Activated CD4-positive, CD25-positive, alpha-beta regulatory T cell treated with anti-CD3 and anti-CD28 coated beads, Interleukin-2, amount 50 U/mL, for 16 hours (primary cell): Measurements from ENCODE around the gene NAA10.
A peak's percentile ranks its signal among the peaks of the same experiment; 100 is the strongest.

Experiments
- DNase-seq: peaks from one replicate; pipeline ENCODE4 v3.0.0-alpha.2; 2020; ENCODE audit warnings: low read depth, low spot score

NAA10 gene

DNA sequence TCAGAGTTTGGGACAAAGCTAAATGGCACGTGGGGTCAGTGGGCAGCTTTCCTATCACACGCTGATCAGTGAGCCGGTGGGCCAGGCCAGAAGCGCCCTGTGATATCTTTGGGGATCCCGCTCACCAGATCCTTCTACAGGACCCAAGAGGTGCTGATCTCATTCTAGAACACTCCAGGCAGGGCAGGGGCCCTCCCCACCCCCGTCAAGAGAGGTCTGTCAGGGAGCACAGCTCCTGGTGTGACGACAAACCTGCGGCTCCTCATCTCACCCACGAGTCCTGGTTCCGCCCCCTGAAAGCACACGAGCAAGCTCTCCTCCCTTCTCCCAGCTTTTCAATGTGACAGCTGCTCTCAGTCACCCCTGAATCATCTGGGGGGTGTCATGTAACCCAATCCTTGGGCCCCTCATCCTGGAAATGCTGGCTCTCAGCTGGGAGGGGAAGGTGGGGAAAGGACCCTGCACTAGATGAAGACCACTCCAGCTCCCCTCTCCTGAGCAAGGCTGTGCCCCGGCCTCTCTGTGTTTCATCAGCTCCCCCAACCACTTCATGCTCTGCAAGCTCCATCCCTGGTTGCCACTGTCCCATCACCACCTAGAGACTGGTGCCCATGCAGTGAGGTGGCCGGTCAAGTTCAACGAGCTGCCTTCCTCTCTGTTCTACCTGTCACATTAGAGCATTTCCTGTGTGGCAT, 32.2 kb upstream of the NAA10 start:
- no peak for DNase-seq

DNA sequence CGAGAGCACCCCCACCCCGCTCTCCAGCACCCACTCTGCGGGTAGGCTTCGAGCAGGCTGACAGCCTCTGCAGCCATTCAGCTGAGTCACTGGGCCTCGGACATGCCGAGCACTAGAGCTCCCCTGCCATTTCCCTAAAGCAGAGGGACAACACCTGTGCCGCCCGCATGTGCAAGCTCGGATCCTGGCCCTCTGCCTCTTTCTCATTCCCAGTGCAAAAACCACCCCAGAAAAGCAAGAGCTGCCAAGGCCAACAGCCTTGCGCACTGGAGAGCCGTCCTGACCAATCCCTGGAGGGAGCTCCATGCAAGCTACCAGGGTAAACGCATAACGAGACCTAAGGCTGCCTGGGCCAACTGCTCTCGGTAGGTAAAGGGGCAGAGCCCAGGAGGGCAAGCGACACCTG, 31.4 kb upstream of the NAA10 start:
- DNase-seq: no peak

DNA sequence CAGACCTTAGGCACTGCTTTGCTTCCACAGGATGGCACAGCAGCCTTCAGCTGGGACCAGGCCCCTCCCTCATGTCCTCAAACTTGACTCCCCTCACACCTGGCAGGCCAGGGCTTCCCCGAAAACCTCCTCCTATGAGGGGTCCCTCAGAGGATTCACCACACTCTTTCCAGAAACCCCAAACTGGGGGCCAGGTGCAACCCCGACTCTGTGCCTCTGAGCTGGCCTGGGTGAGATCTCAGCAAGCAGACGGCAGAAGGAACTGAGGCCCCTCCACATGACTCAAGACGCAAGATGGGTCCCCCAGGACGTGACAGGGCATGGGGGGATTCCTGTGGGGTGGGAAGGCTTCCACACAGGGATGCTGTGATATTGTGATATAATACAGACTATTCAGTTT, 30.6 kb upstream of the NAA10 start:
- DNase-seq: no peak

DNA sequence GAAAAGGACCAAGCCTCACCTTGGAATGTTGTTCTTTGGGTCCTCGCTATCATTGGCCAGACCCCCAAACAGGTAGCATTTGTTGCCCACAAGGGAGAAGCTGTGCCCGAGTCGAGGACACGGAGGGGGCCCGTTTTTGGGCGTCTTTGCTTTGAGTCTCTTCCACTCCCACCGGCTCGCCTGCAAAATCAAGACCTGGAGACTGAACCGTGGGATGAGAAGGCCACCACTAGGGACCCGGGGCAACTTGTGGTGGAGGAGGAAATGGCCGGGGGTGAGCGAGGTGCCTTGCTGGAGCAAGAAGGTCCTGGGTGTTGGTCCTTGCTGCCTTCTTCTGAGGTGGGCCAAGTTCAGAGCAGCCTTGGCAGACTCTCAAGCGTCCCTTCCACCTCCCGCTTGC, 29.3 kb upstream of the NAA10 start:
- DNase-seq: no peak

DNA sequence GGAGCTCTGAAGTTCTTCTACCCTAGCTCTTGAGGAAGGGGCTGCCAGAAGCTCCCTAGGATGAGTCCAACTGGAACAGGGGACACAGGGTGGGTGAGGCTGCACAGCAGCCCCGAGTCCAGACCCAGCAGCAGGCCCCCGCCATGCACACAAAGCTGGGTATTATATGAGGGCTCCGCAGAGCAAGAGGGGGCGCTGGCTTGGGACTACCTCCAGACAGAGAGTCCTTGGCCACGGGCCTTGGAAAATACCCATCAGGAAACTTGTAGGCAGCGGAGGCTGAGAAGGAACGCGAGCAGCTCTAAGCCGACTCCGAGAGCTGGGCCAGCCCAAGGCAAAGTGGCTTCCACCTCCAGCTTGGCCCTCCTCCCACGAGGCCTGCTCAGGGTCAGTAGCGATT, 28.7 kb upstream of the NAA10 start:
- no peak for DNase-seq

DNA sequence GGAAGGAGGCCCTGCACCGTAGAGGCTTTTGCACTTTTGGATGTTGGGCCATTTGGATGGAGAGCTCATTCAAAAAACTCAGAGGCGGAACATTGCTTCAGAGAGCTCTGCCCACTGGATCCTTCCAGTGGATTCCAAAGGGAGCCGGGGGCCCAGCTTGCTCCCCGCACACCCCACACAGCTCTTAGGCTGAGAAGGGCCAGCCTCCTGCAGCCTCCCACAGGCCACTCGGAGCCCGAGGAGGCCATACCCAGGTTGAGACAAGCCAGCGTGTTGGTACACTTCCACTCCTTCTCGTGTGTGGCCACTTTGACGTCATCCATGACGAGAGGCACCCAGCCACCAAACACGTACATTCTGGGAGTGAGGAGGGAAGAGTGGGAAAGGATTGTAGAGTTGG, 26.5 kb upstream of the NAA10 start:
- DNase-seq: no peak

DNA sequence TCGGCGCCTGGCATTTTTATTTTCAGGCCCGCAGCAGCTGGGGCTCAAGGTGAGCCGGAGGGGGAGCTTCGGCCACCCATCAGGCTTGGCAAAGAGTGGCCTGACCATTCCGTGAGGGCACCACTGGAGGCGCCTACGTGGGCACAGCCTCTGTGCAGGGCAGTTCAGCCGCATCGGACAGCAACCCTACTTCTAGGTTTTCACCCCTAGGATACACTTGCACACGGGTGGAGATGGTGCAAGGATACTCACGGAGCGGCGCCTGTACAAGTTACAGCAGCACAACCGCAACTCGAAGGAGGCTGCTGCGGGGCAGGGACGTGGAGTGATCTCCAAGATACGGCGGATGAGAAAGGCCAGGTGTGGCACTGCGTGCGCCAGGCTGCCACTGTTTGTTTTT, 25.9 kb upstream of the NAA10 start:
- DNase-seq: no peak

DNA sequence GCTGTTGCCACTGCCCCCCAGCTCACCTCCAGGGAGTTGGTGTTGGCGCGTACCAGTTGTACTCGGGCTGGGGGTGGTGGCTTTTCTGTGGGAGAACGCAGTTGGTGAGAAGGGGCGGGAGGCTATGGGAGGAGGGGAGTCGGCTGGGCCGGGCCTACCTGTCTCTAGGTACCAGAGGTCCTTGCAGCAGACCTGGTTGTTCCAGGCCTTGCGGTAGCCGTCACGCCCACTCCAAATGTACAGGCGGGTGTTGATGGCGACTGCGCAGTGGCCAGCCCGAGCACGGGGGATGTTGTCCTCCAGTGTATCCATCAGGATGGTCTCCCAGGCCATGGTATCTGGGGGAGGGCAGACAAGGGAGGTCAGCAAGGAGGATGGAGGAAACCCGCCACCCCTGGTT, 25.2 kb upstream of the NAA10 start:
- DNase-seq: no peak

DNA sequence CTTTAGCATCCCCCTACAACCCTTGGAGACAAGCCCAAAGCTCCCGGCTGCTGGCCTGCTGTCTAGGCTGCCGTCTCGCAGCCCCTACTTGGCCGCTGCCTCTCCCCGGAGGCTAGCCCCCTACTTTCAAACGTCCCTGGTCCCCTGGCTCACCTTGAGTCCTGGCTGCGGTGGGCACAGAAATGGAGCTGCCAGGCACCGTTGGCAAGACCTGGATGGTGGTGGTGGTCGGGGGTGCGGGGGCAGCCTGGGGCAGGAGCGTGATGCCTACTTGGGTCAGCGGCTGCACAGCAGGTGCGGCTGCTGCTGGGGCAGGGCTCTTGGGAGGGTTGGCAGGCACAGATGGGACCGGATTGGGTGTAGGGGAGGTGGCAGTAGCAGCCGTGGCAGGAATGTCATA, 24.8 kb upstream of the NAA10 start:
- no peak for DNase-seq

DNA sequence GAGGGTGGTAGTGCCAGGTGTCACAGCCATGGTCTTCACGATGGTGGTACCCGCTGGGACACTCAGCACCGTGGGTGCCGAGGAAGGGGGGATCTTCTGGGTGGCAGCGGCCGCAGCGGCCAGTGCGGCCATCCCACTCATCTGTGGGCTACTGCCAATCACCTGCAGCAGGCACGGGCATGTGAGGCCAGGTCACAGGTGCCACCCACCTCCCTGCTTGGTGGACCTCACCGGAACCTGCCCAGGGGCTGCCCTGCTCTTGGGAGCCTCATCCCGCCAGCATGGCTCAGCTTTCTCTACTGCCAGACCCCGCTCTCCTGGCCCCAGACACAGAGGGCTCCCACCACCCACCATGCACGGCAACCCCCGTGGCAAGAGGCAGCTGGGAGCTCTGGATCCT, 23.8 kb upstream of the NAA10 start:
- DNase-seq: no peak

DNA sequence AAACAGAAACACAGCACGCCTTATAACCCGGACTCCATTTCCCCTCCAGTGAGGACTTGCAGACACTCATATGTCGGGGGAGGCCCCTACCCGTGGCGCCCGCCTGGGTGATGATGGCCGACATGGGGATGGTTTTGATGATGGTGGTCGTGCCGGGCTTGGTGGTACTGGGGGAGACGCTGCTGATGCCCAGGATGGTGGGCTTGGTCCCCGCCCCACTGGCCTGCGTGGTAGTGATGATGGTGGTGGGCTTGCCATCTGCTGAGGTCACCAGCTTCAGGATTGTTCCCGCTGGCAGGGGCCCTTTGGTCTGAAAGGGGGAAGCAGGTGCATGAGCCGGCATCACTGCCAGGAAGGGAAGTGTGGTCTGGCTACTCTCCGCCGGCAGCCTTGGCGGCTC, 22.4 kb upstream of the NAA10 start:
- DNase-seq: no peak

DNA sequence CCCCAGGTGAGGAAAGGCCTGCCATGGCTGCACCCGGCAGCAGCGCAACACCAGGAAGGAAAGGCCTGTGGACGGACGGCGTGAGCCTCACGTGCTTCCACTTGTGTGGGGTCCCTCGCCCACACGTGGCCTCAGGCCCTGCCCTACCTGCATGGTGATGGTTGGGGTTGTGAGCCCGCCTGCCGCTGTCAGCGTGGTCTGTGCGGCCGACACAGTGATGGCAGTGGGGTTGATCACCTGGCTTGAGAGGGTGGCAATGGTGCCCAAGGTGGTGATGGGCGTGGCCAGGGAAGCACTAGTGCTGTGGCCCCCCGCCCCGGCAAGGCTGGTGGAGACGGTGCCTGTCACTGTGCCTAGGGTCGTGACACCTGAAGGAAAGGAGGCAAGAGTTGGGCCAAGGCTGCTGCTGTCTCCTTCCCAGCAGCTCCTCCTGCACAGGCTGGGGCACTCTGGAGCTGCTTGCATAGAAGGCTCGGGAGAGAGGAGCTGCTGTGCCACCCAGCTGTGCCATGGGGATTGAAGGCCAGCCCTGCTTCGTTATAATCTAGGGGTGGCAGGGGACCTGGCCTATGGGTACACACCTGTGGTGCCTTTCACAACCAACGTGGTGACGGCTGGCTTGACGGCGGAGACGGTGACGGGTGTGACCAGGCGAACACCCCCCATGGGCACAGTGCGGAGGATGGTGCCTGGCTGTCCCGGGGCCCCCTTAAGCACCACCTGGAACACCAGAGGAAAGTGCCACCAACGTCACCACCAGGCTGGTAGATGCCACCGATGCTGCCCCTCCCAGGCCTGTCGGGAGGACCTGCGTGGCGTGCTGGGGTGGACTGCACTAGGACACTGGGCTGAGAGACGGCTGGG, 21.4 kb upstream of the NAA10 start:
- no peak for DNase-seq

DNA sequence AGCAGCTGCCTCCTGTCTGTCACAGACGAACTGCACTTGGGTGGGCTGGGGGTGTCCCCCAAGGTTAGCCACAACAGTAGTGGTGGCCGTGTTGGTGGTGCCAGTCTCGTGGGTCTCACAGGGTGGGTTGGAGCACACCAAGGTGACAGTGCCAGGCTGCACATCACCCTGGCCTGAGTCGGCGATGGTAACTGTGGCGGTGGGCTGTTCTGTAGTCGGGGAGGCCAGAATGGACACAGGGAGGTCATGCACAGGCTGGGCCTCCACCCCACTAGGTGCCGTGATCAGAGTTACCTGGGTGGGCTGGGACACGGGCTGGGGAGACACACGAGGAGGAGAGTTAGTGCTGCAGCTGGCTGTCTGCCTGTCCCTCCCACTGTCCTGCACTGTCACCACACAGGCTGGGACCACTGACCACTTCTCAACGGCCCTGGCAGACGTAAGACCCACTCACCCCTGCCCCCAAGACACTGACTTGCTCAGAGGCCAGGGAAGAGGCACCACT, 20.4 kb upstream of the NAA10 start:
- DNase-seq: no peak

DNA sequence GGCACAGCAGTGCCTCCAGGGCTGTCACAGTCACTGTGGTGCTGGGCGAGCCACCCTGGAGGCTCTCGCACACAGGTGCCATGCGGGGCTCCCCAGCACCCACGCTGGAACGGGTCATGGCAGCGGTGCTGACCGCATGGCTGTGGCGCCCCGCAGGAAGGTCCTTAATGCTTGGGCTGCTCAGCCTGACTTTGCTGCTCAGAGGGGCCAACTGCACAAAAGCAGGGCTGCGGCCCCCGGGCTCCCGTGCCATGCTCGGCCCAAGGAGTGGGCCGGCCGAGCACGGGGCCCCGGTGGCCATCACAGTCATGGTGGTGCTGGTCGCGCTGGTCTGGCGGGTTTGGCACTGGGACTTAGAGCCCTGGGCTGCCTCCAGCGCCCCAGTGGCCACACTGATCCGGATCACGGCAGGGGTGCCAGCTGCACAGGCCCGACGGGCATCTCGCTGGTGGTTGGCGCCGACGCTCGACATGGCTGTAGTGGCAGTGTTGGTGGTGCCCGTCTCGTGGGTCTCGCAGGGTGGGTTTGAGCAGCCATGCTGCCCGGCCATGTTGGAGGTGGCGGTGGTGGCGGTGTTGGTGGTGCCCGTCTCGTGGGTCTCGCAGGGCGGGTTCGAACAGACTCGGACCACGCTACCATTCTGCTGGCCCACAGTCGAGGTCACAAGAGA, 19.9 kb upstream of the NAA10 start:
- no peak for DNase-seq

DNA sequence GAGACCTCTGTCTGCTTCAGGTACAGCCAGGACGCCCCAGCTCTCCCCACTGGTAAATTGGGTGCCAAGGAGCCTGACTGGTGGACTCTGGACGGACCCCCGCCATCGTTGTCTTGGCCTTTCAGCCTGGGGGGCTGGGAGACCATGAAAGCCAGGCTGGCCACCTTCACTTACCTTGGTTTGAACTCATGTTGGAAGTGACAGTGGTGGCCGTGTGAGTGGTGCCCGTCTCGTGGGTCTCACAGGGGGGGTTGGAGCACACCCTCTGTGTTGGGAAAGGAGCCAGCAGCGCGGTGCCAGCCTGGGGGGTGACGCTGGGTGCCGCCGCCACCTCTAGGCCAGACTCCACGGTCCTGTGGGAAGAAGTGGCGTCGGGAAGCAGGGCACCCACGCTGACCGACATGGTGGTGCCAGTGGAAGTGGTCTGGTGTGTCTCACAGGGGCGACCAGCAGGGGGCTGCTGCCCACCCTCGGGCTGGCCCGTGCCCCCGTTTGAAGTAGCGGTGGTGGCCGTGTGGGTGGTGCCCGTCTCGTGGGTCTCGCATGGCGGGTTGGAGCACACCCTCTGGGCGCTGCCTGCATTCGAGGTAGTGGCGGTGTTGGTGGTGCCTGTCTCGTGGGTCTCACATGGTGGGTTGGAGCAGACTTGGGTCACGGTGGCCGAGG, 19.2 kb upstream of the NAA10 start:
- no peak for DNase-seq

DNA sequence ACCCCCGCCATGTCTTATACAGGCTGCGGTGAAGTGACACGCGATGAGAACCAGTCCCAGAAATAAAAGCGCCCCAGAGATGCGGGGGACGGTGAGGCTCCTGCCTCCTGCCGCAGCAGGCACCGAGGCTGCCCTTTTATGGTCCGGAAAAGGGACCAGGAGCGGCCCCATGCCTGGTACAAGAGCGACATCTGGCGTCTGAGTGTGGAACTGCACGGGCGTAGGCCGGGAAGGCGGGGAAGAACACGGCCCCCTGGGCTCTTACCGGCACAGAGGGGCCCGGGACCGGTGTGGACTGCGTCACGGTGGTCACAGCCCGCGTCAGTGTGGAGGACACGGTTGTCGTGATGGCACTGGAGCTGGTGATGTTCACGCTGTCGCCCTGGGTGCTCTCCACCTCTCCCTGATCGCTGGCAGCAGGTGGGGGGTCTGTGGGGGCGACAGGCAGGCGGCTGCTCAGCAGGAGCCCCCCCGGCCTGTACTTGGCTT, 18.5 kb upstream of the NAA10 start:
- peak; percentile 51 for DNase-seq

DNA sequence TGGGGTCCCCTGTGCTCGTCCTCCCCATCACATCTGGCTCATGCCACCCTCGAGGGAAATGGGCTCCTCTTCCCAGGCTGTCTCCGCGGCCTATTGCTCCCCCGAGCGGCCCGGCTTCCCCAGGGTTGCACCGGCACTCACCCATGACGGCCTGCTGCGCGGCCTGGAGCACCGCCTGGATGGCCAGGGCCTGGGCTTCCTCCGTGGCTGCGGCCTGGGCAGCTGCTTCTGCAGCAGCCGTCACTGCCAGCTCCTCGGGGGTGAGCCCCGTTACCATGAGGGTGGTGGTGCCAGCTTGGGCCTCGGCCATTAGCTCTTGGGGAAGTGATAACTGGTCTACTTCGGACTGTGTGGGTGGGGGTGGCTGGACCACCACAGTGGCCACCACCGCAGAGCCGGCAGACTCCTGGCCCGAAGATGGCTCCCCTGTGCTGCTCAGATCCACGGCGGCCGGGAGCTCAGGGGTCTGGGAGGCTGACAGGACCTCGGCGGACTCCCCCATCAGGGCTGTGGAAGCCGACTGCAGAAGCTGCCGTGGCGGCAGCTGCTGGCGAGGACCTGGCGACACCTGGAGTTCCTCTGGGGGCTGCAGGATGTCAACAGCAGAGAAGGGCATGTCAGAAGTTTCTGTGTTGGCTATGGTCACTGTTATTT, 17.7 kb upstream of the NAA10 start:
- no peak for DNase-seq

DNA sequence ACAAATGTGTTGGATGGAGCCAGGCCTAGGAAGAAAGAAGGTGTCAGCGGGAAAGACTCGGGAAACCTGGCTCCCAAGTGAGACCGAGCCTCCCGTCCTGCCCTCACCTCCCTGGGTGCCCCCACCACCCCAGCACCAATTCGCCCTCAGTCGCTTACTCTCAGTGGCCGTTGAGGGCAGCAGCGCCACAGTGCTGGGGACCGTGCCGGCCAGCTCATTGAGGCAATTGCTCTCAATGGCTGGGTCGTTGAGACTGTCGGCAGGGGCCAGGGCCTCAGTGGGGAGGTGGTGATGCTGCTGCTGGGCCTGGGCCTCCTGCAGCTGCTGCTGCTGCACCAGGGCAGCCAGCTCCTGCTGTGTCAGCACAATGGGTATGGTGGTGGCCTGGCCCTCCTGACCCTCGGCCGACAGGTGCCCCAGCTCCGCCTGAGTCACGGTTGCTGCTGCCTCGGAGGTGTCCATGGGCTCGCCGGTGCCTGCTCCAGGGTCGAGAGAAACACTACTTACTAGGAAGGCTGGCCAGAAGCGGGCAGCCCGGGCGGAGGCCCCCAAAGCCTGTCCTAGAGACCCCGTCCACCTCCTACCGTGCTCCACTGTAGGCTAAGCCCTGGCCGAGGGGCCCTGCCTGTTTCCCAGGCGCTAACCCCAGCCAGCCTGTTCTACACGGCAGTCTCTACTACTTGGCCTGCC, 17.0 kb upstream of the NAA10 start:
- DNase-seq: no peak

DNA sequence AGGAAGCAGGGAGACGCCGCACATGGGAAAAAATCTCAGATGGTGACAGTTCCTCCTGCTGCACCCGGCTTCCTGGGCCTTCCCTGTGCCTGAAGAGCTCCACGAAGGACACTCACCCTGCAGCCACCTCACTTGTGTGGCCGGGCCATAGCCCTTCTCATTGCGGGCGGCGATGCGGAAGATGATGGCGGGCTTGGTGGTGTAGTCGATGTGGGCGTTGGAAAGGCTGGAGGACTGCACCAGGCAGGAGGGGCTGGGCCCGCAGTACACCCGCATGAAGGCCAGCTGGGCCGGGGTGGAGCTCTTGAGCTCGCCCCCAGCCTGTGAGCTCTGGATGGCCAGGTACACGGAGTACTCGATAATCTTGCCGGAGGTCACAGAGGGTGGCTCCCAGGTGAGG, 15.3 kb upstream of the NAA10 start:
- no peak for DNase-seq
